Measurements from ENCODE around the gene DRC7. TPM values are rescaled to one million over a fixed set of nuclear protein-coding genes. Genes with fewer than 3 reads are reported as not detected.

The DRC7 gene
- total RNA-seq, 1 donor from 2014 or later, result not detected

DNA sequence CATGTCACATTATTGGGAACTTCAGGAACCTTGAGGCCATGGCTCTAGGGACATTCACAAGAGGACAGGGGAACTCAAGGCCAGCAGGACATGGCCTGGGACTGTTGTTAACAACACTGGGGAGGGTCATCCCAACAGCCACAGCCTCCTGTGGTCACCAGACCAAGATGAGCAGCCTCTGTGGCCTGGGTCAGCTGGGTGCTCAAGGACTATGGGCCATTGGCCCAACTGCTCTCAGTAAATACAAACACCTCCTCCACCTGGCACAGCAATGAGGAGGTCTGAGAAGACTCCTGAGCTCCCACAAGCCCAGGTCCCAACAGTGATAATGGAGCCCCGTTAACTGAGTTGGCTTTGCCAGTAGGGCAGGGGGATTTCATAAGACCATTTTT lies 86.7 kb downstream of the DRC7 start:
- ATAC-seq (ENCODE audit: poor library complexity) (no peak), DNase-seq (no peak)
- intact Hi-C loops (cut with DNase I), result no loop called here

Small RNA genes lying within 50 kb of the gene (microRNA-seq; reads per million reads assigned to microRNA genes)
- gene MIR6772, result not detected

Other genes starting within 250 kb of the DRC7 start
- gene CIAPIN1, start 247.4 kb upstream of the DRC7 start, total RNA-seq, result 41.8 TPM
- gene COQ9, start 247.3 kb upstream of the DRC7 start, total RNA-seq, result 225 TPM
- gene POLR2C, start 232.1 kb upstream of the DRC7 start, total RNA-seq, result 37.9 TPM
- gene DOK4, start 208.3 kb upstream of the DRC7 start, total RNA-seq, result 7.5 TPM
- 10.5 TPM for gene CCDC102A, start 158.2 kb upstream of the DRC7 start, total RNA-seq
- gene ADGRG5, start 152.2 kb upstream of the DRC7 start, total RNA-seq, result 0.05 TPM
- 23.0 TPM for gene ADGRG1, start 66.2 kb upstream of the DRC7 start, total RNA-seq
- gene ADGRG3, start 26.5 kb upstream of the DRC7 start, total RNA-seq, result 0.48 TPM
- gene KATNB1, start 41.0 kb downstream of the DRC7 start, total RNA-seq, result 9.4 TPM
- gene KIFC3, start 107.7 kb downstream of the DRC7 start, total RNA-seq, result 61.6 TPM

Data from Right ventricle myocardium superior (tissue), 1 donor.